ENCODE data around the gene PSME3IP1.
"Not testable (repeated sequence)": the region's sequence is repeated elsewhere in the genome, so short reads cannot be mapped to it uniquely, and the experiment has no call there.

Gene PSME3IP1

DNA sequence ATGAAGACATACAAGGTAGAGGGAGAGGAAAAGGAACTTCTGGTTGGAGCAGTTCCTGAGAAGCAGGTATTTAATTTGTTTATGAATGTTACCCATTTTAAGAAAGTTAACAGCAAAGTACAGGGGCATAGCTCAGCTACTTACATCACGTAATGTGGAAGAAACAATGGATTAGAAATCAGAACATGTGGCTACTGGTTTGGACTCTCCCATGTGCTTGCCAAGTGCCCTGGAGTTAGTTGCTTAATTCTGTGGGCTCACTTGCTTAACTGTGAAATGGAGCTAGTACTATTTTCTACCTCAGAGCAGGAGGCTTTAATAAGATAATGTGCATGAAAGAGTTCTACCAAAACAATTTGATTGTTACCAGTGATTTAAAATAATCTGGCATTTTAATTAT lies 27.6 kb upstream of the PSME3IP1 start:
- no peak for DNase-seq (ENCODE audit: low read depth)
- H3K4me3 ChIP-seq (ENCODE audit: low read depth, low read length) = no peak overlapping the region
- TF ChIP-seq, protein P1, sequence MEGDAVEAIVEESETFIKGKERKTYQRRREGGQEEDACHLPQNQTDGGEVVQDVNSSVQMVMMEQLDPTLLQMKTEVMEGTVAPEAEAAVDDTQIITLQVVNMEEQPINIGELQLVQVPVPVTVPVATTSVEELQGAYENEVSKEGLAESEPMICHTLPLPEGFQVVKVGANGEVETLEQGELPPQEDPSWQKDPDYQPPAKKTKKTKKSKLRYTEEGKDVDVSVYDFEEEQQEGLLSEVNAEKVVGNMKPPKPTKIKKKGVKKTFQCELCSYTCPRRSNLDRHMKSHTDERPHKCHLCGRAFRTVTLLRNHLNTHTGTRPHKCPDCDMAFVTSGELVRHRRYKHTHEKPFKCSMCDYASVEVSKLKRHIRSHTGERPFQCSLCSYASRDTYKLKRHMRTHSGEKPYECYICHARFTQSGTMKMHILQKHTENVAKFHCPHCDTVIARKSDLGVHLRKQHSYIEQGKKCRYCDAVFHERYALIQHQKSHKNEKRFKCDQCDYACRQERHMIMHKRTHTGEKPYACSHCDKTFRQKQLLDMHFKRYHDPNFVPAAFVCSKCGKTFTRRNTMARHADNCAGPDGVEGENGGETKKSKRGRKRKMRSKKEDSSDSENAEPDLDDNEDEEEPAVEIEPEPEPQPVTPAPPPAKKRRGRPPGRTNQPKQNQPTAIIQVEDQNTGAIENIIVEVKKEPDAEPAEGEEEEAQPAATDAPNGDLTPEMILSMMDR (IDR thresholded peaks at IDR 0.05; ENCODE audit: low read depth, low read length, missing control alignments) = no peak

DNA sequence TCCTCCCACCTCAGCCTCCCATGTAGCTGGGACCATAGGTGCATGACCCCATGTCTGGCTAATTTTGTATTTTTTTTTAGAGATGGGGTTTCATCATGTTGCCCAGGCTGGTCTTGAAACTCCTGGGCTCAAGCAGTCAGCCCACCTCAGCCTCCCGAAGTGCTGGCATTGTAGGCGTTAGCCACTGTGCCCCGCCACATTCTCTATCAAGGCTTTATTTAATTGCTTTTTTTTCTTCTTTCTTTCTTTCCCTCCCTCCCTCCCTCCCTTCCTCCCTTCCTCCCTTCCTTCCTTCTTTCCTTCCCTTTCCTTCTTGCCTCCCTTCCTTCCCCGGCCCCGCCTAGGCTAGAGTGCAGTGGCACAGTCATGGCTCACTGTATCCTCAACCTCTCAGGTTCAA lies 23.9 kb upstream of the PSME3IP1 start:
- no peak for DNase-seq (ENCODE audit: low read depth)
- TF ChIP-seq, protein P1 (IDR thresholded peaks at IDR 0.05; ENCODE audit: low read depth, low read length, missing control alignments) = no peak
- no peak overlapping the region for H3K4me3 ChIP-seq (ENCODE audit: low read depth, low read length)

DNA sequence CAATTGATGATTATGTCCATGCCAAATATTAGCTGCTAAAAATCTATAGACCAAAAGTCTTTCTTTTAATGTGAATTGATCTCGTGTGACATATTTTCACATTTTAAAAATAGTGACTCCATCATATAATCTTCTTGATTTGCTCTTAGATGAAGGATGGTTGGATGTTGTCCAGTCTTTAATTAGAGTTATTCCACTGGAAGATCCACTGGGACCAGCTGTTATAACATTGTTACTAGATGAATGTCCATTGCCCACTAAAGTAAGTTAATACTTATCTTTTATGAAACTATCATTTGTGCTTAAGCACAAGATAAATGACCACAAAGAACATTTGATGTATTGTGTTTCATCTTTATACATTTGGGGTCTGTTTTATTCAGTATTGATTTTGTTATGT lies 23.1 kb upstream of the PSME3IP1 start:
- no peak overlapping the region for H3K4me3 ChIP-seq (ENCODE audit: low read depth, low read length)
- TF ChIP-seq, protein P1 (IDR thresholded peaks at IDR 0.05; ENCODE audit: low read depth, low read length, missing control alignments) = no peak
- DNase-seq (ENCODE audit: low read depth) = no peak

DNA sequence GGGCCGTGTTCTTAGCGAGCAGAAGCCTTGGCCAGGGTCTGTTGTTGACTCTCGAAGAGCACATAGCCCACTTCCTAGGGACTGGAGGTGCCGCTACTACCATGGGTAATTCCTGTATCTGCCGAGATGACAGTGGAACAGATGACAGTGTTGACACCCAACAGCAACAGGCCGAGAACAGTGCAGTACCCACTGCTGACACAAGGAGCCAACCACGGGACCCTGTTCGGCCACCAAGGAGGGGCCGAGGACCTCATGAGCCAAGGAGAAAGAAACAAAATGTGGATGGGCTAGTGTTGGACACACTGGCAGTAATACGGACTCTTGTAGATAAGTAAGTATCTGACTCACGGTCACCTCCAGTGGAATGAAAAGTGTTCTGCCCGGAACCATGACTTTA lies 18.8 kb upstream of the PSME3IP1 start:
- no peak for DNase-seq (ENCODE audit: low read depth)
- TF ChIP-seq, protein P1 (IDR thresholded peaks at IDR 0.05; ENCODE audit: low read depth, low read length, missing control alignments) = peak; percentile 24
- H3K4me3 ChIP-seq (ENCODE audit: low read depth, low read length) = no peak overlapping the region

DNA sequence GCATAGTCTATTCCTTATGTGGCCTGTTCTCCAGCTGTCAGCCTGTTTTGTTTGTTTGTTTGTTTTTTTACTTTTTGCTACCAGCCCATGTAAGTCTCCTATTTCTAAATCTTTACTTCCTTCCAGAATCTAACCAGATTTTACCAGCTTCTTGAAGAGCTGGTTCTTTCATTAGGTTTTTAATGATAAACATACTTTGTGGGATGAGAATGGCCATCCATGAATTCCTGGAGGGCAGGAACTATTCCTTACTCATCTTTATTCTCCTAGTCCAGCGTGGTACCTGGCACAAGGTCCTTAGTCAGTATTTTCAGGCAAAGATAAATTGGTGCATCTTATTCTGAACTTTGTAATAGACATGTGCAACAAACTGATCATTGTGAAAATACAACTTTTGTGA lies 17.6 kb upstream of the PSME3IP1 start:
- H3K4me3 ChIP-seq (ENCODE audit: low read depth, low read length) = no peak overlapping the region
- no peak for DNase-seq (ENCODE audit: low read depth)
- TF ChIP-seq, protein P1 (IDR thresholded peaks at IDR 0.05; ENCODE audit: low read depth, low read length, missing control alignments) = no peak

DNA sequence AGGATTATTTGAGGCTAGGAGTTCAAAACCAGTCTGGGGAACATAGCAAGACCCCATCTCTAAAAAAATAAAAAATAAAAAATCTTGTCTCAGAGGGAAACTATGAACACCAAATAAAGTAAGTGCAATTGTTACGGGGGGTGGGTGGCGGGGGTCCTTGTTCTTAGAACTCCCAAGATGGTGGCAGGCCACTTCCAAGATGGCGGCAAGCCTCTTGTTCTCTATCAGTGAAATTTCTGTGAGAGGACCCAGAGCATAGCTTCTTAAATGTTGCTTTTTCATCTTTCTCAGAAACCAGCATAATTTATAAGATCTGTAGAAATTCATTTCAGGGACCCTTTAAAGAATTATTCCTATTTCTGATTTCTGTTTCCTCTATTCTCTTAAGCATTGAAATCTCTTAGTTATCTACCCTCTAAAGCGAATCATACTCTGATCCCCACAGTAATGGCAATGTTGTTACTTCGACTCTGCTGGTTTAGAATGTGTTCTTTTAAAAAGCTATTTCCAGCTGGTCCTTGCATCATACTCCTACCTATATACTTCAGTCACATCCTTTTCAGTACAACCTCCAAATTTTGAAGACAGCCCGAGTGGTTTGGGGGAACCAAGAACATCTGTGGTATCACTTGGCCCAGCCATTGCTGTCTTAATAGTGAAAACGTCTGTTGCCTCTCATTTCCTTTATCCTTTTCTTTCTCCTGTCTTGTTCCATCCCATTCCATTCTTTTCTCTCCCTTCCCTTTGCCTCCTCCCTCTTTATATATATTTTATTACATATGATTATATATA lies 16.5 kb upstream of the PSME3IP1 start:
- H3K4me3 ChIP-seq (ENCODE audit: low read depth, low read length) = no peak overlapping the region
- DNase-seq (ENCODE audit: low read depth) = no peak
- TF ChIP-seq, protein P1 (IDR thresholded peaks at IDR 0.05; ENCODE audit: low read depth, low read length, missing control alignments) = no peak

DNA sequence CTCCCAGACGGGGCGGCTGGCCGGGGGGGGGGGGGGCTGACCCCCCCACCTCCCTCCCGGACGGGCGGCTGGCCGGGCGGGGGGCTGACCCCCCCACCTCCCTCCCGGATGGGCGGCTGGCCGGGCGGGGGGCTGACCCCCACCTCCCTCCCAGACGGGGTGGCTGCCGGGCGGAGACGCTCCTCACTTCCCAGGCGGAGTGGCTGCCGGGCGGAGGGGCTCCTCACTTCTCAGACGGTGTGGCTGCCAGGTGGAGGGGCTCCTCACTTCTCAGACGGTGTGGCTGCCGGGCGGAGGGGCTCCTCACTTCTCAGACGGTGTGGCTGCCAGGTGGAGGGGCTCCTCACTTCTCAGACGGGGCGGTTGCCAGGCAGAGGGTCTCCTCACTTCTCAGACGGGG lies 15.1 kb upstream of the PSME3IP1 start:
- not testable (repeated sequence) for H3K4me3 ChIP-seq (ENCODE audit: low read depth, low read length); DNase-seq (ENCODE audit: low read depth)

DNA sequence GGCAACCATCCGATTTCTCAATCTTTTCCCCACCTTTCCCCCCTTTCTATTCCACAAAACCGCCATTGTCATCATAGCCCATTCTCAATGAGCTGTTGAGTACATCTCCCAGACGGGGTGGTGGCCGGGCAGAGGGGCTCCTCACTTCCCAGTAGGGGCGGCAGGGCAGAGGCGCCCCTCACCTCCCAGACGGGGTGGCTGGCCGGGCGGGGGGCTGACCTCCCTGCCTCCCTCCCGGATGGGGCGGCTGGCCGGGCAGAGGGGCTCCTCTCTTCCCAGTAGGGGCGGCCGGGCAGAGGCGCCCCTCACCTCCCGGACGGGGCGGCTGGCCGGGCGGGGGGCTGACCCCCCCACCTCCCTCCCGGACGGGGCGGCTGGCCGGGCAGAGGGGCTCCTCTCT lies 14.5 kb upstream of the PSME3IP1 start:
- not testable (repeated sequence) for H3K4me3 ChIP-seq (ENCODE audit: low read depth, low read length); DNase-seq (ENCODE audit: low read depth)
